HEK293 (cell line): ENCODE results near the gene APCDD1L.

Experiments
- BCL11A ChIP-seq: fragments of 450-650 bp; formaldehyde crosslinking; IDR thresholded peaks from 2 replicates; pipeline ENCODE4 v1.5.1; 2016; ENCODE audit warnings: low read depth, missing biosample characterization, missing genetic modification characterization
- ZNF747 ChIP-seq: fragments of 450-650 bp; formaldehyde crosslinking; IDR thresholded peaks from 2 replicates; pipeline ENCODE4 v1.5.1; 2016; ENCODE audit warnings: missing biosample characterization, missing genetic modification characterization
- TF ChIP-seq, protein P1 (sequence below): fragments of 450-650 bp; formaldehyde crosslinking; IDR thresholded peaks from 2 replicates; pipeline ENCODE4 v1.5.1; 2016; ENCODE audit warnings: missing biosample characterization, missing genetic modification characterization
- TF ChIP-seq, protein P2 (sequence below): fragments of 450-650 bp; formaldehyde crosslinking; IDR thresholded peaks from 2 replicates; pipeline ENCODE4 v1.5.1; 2016; ENCODE audit warnings: missing biosample characterization, missing genetic modification characterization

DNA sequence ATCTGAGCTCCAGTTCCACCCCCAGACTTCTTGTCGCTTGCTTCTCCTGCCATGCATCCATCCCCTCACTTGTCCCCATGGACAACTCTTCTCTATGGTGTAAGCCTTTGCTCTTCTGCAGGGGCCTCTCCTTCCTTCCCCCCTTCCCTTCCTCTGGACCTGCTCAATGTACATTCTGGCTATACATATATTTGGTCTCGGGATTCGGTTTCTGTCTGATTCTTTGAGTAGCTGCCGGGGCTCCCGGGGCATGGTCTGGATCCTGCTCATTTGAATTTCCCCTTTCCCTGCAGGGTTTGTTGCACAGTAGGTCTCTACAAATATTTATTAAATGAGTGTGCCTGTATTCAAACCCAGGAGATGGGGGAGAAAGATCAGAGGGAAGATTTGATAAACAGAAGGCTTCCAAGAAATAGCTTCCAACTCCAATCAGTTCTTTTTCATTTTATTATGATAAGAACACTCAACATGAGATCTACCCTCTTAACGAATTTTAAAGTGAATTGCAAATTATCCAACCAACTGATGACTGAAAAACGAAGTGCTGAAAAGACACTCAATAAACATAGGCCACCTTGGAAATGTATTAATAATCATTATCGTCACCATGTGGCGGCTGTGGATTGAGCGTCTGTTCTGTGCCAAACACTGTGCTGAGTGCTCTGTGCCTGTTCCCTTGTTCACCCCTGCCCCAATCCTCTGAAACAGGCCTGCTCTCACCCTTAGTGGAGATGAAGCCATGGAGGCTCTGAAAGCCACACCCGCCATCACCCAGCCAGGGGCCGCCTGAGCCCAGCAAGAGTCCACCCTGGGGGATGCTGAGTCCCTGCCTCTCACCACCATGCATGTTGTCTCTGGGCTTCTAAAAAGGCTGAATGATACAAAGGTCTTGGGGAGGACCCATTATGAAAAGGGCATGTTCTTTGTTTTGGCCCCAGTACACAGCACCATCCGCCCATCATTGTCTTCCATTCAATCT is 34.3 kb upstream of the APCDD1L start:
- TF ChIP-seq, protein P1, sequence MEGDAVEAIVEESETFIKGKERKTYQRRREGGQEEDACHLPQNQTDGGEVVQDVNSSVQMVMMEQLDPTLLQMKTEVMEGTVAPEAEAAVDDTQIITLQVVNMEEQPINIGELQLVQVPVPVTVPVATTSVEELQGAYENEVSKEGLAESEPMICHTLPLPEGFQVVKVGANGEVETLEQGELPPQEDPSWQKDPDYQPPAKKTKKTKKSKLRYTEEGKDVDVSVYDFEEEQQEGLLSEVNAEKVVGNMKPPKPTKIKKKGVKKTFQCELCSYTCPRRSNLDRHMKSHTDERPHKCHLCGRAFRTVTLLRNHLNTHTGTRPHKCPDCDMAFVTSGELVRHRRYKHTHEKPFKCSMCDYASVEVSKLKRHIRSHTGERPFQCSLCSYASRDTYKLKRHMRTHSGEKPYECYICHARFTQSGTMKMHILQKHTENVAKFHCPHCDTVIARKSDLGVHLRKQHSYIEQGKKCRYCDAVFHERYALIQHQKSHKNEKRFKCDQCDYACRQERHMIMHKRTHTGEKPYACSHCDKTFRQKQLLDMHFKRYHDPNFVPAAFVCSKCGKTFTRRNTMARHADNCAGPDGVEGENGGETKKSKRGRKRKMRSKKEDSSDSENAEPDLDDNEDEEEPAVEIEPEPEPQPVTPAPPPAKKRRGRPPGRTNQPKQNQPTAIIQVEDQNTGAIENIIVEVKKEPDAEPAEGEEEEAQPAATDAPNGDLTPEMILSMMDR (tag by site-specific recombination): no peak
- TF ChIP-seq BCL11A (tag by site-specific recombination) (no peak), ZNF747 (tag by site-specific recombination) (no peak)
- TF ChIP-seq, protein P2, sequence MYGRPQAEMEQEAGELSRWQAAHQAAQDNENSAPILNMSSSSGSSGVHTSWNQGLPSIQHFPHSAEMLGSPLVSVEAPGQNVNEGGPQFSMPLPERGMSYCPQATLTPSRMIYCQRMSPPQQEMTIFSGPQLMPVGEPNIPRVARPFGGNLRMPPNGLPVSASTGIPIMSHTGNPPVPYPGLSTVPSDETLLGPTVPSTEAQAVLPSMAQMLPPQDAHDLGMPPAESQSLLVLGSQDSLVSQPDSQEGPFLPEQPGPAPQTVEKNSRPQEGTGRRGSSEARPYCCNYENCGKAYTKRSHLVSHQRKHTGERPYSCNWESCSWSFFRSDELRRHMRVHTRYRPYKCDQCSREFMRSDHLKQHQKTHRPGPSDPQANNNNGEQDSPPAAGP (tag by site-specific recombination): no peak
